ENCODE data around the gene PROSER2. TPM values are rescaled to one million over a fixed set of nuclear protein-coding genes. Genes with fewer than 3 reads are reported as not detected.
A peak's percentile ranks its signal among the peaks of the same experiment; 100 is the strongest.

PROSER2 gene
- total RNA-seq, 2 donors from 2014 or later: 24.7 to 39.9 TPM

GRCh38 chr10:11822026-11822756 lies 965 bp upstream of the PROSER2 start:
- WGBS: 77% methylated on average over 5 of the region's 5 CpGs
- no peak for DNase-seq (ENCODE audit: low spot score)
- Histone ChIP-seq H3K4me1 (replicated peaks) (no peaks in the 10 kb centered on the region), H3K27me3 (replicated peaks; ENCODE audit: insufficient read depth) (no peaks in the 10 kb centered on the region), H3K36me3 (no peaks in the 10 kb centered on the region), H3K4me3 (no peak overlapping the region), H3K27ac (no peak overlapping the region), H3K9me3 (no peaks in the 10 kb centered on the region)
- TF ChIP-seq POLR2A (IDR thresholded peaks at IDR 0.05): no peak
- no peak for TF ChIP-seq CTCF (IDR thresholded peaks at IDR 0.05)
- TF ChIP-seq POLR2AphosphoS5 (IDR thresholded peaks at IDR 0.05): no peak
- intact Hi-C loops (cut with DNase I): no loop called here

- no peak for DNase-seq (ENCODE audit: low spot score)
- TF ChIP-seq POLR2A (IDR thresholded peaks at IDR 0.05) (no peak), POLR2AphosphoS5 (IDR thresholded peaks at IDR 0.05) (no peak), CTCF (IDR thresholded peaks at IDR 0.05) (no peak)
- peak overlapping the region; percentile 96 for H3K4me3 ChIP-seq
- 57% methylated on average over 8 of the region's 8 CpGs for WGBS
- H3K27ac ChIP-seq: peak overlapping the region; percentile 92 to 93
- H3K27me3 ChIP-seq (replicated peaks; ENCODE audit: insufficient read depth): no peaks in the 10 kb centered on the region
- H3K4me1 ChIP-seq (replicated peaks): no peaks in the 10 kb centered on the region
- intact Hi-C loops (cut with DNase I): no loop called here
- H3K36me3 ChIP-seq: no peaks in the 10 kb centered on the region
- no peaks in the 10 kb centered on the region for H3K9me3 ChIP-seq
Observed at GRCh38 chr10:11822809-11823121, 391 bp upstream of the PROSER2 start.

- Histone ChIP-seq H3K9me3 (no peaks in the 10 kb centered on the region), H3K27ac (peak overlapping the region; percentile 92 to 93), H3K4me1 (replicated peaks) (no peaks in the 10 kb centered on the region), H3K27me3 (replicated peaks; ENCODE audit: insufficient read depth) (no peaks in the 10 kb centered on the region), H3K36me3 (no peaks in the 10 kb centered on the region), H3K4me3 (peak overlapping the region; percentile 96)
- 15% methylated on average over 6 of the region's 6 CpGs for WGBS
- DNase-seq (ENCODE audit: low spot score): no peak
- intact Hi-C loops (cut with DNase I): no loop called here
- TF ChIP-seq CTCF (IDR thresholded peaks at IDR 0.05) (no peak), POLR2AphosphoS5 (IDR thresholded peaks at IDR 0.05) (no peak), POLR2A (IDR thresholded peaks at IDR 0.05) (no peak)
Observed at GRCh38 chr10:11823989-11824346, 812 bp downstream of the PROSER2 start.

- peak overlapping the region; percentile 96 for H3K4me3 ChIP-seq
- H3K9me3 ChIP-seq: no peaks in the 10 kb centered on the region
- H3K27ac ChIP-seq: peak overlapping the region; percentile 92 to 93
- intact Hi-C loops (cut with DNase I): no loop called here
- peak; percentile 9 for DNase-seq (ENCODE audit: low spot score)
- H3K4me1 ChIP-seq (replicated peaks): no peaks in the 10 kb centered on the region
- H3K27me3 ChIP-seq (replicated peaks; ENCODE audit: insufficient read depth): no peaks in the 10 kb centered on the region
- TF ChIP-seq POLR2AphosphoS5 (IDR thresholded peaks at IDR 0.05): no peak
- H3K36me3 ChIP-seq: no peaks in the 10 kb centered on the region
- WGBS: 38% methylated on average over 6 of the region's 6 CpGs
Observed at GRCh38 chr10:11824376-11824775, 1.2 kb downstream of the PROSER2 start.

GRCh38 chr10:11824825-11825224 lies 1.7 kb downstream of the PROSER2 start:
- WGBS: 44% methylated on average over 11 of the region's 11 CpGs
- Histone ChIP-seq H3K4me3 (peak overlapping the region in 1 of 2 donors; percentile 96), H3K27ac (peak overlapping the region; percentile 92 to 93), H3K4me1 (replicated peaks) (no peaks in the 10 kb centered on the region), H3K27me3 (replicated peaks; ENCODE audit: insufficient read depth) (no peaks in the 10 kb centered on the region), H3K36me3 (no peaks in the 10 kb centered on the region), H3K9me3 (no peaks in the 10 kb centered on the region)
- TF ChIP-seq CTCF (IDR thresholded peaks at IDR 0.05) (no peak), POLR2AphosphoS5 (IDR thresholded peaks at IDR 0.05) (no peak), POLR2A (IDR thresholded peaks at IDR 0.05) (no peak)
- intact Hi-C loops (cut with DNase I): no loop called here
- peak; percentile 35 for DNase-seq (ENCODE audit: low spot score)
